OCI-LY7 (cell line): Measurements from ENCODE around the gene OXLD1. TPM values are rescaled to one million over a fixed set of nuclear protein-coding genes. Genes with fewer than 3 reads are reported as not detected.

ENCODE experiments used
- BruUV-seq: library from RNA; stranded (reverse); fragments of 400-500 nt; replicated peaks from 2 replicates; lab custom pipeline; 2021; lab: Mats Ljungman, UMichigan
- CTCF ChIA-PET: fragments of 300-600 bp; sonication (Branson Sonifier 250); formaldehyde crosslinking; loops from one replicate; lab custom pipeline; 2022; ENCODE audit warnings: antibody characterized with exemption; ENCODE audit not compliant: unreplicated experiment; lab: Charles Lee
- POLR2A ChIA-PET: fragments of 300-600 bp; sonication (Branson Sonifier 250); formaldehyde crosslinking; loops from one replicate; lab custom pipeline; 2022; ENCODE audit warnings: antibody characterized with exemption; lab: Charles Lee
- DNase-seq: peaks from one replicate; pipeline ENCODE4 v3.0.0-alpha.2; 2015; ENCODE audit warnings: low spot score
- H2AFZ ChIP-seq: fragments of 200-600 bp; sonication (generic), shearing (Covaris generic); 2 replicates; pipeline ENCODE4 v1.6.1; 2014; ENCODE audit warnings: mild to moderate bottlenecking, antibody characterized with exemption, low read length, moderate library complexity
- H3K27ac ChIP-seq: fragments of 200-600 bp; sonication (generic); 2 replicates; pipeline ENCODE4 v1.5.1; 2014; ENCODE audit warnings: mixed run types, low read depth, mild to moderate bottlenecking, moderate library complexity, low read length, inconsistent platforms; ENCODE audit not compliant: poor library complexity, severe bottlenecking
- H3K36me3 ChIP-seq: fragments of 200-600 bp; sonication (generic); 2 replicates; pipeline ENCODE4 v1.6.1; 2014; ENCODE audit warnings: mild to moderate bottlenecking, antibody characterized with exemption, low read length, moderate library complexity, mixed read lengths; ENCODE audit not compliant: insufficient read depth
- H3K4me1 ChIP-seq: fragments of 200-600 bp; sonication (generic); 2 replicates; pipeline ENCODE4 v1.5.1; 2014; ENCODE audit warnings: mild to moderate bottlenecking, low read length; ENCODE audit not compliant: insufficient read depth, poor library complexity, severe bottlenecking
- H3K4me2 ChIP-seq: fragments of 200-600 bp; sonication (generic); 2 replicates; pipeline ENCODE4 v1.6.1; 2014; ENCODE audit warnings: mild to moderate bottlenecking, low read length
- H3K4me3 ChIP-seq: fragments of 200-600 bp; sonication (generic); 2 replicates; pipeline ENCODE4 v1.5.1; 2014; ENCODE audit warnings: mild to moderate bottlenecking, low read depth, low read length; ENCODE audit not compliant: poor library complexity, severe bottlenecking
- H3K79me2 ChIP-seq: fragments of 200-600 bp; sonication (generic); 2 replicates; pipeline ENCODE4 v1.6.1; 2016; ENCODE audit warnings: low read depth, mild to moderate bottlenecking, low read length, moderate library complexity, mixed read lengths; ENCODE audit not compliant: insufficient read depth
- H3K9me2 ChIP-seq: fragments of 200-600 bp; sonication (generic); 2 replicates; pipeline ENCODE4 v1.6.1; 2016; ENCODE audit warnings: mild to moderate bottlenecking, low read length, mixed read lengths; ENCODE audit not compliant: insufficient read depth
- H3K9me3 ChIP-seq: fragments of 200-600 bp; sonication (generic); 2 replicates; pipeline ENCODE4 v1.6.1; 2014; ENCODE audit warnings: mild to moderate bottlenecking, mixed run types, low read length, mixed read lengths
- H4K20me1 ChIP-seq: fragments of 200-600 bp; sonication (generic); 2 replicates; pipeline ENCODE4 v1.6.1; 2014; ENCODE audit warnings: mild to moderate bottlenecking, antibody characterized with exemption, low read length, moderate library complexity, mixed read lengths; ENCODE audit not compliant: insufficient read depth
- CTCF ChIP-seq: fragments of 200-600 bp; sonication (generic); conservative IDR thresholded peaks from 2 replicates; pipeline ENCODE4 v1.5.1; 2014; ENCODE audit warnings: mild to moderate bottlenecking, antibody characterized with exemption, low read length, moderate library complexity, mixed read lengths
- EZH2phosphoT487 ChIP-seq: fragments of 200-600 bp; sonication (generic); IDR thresholded peaks from 2 replicates; pipeline ENCODE4 v1.6.1; 2018; ENCODE audit warnings: low read depth, borderline replicate concordance, mild to moderate bottlenecking, mixed run types, antibody characterized with exemption, low read length, moderate library complexity, mixed read lengths
- intact Hi-C: fragments of 100-400 bp; cut with micrococcal nuclease; formaldehyde crosslinking; loops from one replicate; pipeline ENCODE4 v1.10.0; 2022; ENCODE audit not compliant: unreplicated experiment
- total RNA-seq, 2 experiments: library from RNA; depleted of rRNA in 1 of 2; stranded (reverse); fragments of >200 nt in 1 of 2; shearing (Covaris generic) in 1 of 2; gene quantifications; 2 replicates each; pipeline ENCODE4 v1.2.3, GENCODE V29; 2014 to 2022

Gene OXLD1
- total RNA-seq, 2 experiments from 2014 or later = 116 to 151 TPM

GRCh38 chr17:81700353-81701287, 34.2 kb upstream of the OXLD1 start:
- no peak overlapping the region for H3K27ac ChIP-seq
- H3K4me3 ChIP-seq = peak overlapping the region; percentile 92
- intact Hi-C loops = no loop called here
- peaks cover 12% of the 10 kb centered on the region; the same call in 1 of the 2 replicates for H4K20me1 ChIP-seq
- peak overlapping the region; percentile 92 for H3K4me2 ChIP-seq
- TF ChIP-seq CTCF (no peak), EZH2phosphoT487 (no peak)
- H3K4me1 ChIP-seq = peaks cover 23% of the 10 kb centered on the region
- CTCF ChIA-PET = no interaction called here
- H3K9me3 ChIP-seq = no peaks in the 10 kb centered on the region
- DNase-seq = no peak
- peaks cover 91% of the 10 kb centered on the region for H3K36me3 ChIP-seq
- no peaks in the 10 kb centered on the region for H3K9me2 ChIP-seq
- BruUV-seq = no TSS peak
- peaks cover 66% of the 10 kb centered on the region for H3K79me2 ChIP-seq
- H2AFZ ChIP-seq = no peak overlapping the region
- POLR2A ChIA-PET = no interaction called here

- peaks cover 98% of the 10 kb centered on the region for H3K36me3 ChIP-seq
- H3K27ac ChIP-seq = no peak overlapping the region
- POLR2A ChIA-PET = no interaction called here
- no peak overlapping the region for H3K4me2 ChIP-seq
- BruUV-seq = no TSS peak
- CTCF ChIA-PET = no interaction called here
- peaks cover 9% of the 10 kb centered on the region; the same call in 1 of the 2 replicates for H4K20me1 ChIP-seq
- intact Hi-C loops = no loop called here
- no peaks in the 10 kb centered on the region for H3K9me2 ChIP-seq
- no peak overlapping the region for H3K4me3 ChIP-seq
- H3K79me2 ChIP-seq = peaks cover 37% of the 10 kb centered on the region
- no peak for DNase-seq
- H3K4me1 ChIP-seq = peaks cover 16% of the 10 kb centered on the region
- no peaks in the 10 kb centered on the region for H3K9me3 ChIP-seq
- no peak overlapping the region for H2AFZ ChIP-seq
- no peak for TF ChIP-seq CTCF
Observed at GRCh38 chr17:81697261-81698044, 31.0 kb upstream of the OXLD1 start.
